Measurements from ENCODE around the gene CACNG4.
A peak's percentile ranks its signal among the peaks of the same experiment; 100 is the strongest.
"Not testable (repeated sequence)": the region's sequence is repeated elsewhere in the genome, so short reads cannot be mapped to it uniquely, and the experiment has no call there.

The CACNG4 gene

DNA sequence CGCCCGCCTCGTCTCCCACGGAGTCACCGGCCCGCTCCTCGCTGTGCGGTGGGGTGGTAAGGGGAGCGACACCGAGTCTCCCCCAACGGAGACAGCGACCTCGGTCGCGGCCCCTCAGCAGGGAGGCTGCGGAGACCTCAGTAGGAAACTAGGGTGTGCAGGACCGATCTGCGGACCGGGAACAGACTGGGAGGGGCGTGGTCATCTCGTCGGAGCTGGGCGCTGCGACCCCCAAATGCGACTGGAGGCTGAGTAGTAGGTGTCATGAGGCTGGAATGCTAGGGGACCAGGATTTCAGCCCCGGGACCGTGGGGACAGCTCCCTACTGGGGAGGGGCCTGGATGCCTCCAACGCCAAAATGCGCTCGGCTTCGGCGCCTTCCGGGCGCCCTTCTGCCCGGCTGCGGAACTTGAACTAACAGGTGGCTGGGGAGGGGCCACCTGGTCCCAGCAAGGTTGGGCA, 1.3 kb downstream of the CACNG4 start:
- DNase-seq = peak in 1 of 2 experiments; percentile 36

DNA sequence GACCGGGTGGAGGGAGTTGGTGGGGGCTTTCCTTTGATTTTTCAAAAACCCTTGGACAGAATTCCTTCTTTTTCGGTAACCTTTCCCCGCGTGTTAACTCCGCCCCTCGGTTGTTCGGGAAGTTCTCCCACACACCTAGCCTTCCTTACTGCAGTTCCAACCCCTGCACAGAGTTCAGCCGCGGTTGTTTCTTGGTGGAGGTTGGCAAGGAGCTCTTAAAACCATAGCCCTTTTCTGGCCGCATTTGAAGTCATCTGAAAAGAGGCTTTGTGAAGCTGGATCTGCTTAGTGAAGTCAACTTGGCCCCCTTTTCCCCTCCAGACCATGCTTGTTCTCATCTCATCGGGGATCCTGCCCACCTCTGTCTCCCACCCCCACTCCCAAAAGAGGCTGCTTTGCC, 1.8 kb downstream of the CACNG4 start:
- DNase-seq = no peak

DNA sequence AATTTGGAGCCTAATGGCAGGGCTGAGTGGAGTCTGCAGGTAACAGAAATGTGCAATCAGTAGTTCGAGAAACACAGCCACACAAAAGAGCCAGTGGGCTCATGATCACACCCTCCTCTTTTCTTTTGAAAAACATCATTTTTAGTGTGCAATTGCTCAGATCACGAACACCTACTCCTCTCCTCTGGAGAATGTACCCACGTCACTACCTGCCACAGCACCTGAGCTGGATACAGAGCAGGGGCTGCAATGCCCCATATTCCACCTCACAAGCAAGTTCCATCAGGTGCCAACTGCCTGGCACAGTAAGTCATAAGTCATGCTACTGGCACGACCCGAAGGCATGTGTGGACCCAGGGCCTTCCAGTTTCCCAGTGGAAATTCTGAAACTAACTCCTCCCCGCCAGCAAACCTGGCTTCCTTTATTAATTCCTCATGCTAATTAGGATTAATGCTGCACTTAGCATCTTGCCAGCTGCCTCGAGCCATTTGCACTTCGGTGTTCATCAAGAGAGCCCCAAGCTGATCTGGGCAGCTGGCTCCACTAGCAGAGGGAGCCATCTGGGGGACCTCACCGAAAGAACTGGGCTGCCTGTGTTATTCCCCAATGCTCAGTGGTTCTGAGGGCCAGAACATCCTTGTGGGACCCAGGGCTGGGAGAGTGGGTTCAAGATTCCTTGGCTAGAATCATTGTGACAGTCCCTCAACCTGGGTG, 2.4 kb downstream of the CACNG4 start:
- peak in 1 of 2 experiments; percentile 16 for DNase-seq

DNA sequence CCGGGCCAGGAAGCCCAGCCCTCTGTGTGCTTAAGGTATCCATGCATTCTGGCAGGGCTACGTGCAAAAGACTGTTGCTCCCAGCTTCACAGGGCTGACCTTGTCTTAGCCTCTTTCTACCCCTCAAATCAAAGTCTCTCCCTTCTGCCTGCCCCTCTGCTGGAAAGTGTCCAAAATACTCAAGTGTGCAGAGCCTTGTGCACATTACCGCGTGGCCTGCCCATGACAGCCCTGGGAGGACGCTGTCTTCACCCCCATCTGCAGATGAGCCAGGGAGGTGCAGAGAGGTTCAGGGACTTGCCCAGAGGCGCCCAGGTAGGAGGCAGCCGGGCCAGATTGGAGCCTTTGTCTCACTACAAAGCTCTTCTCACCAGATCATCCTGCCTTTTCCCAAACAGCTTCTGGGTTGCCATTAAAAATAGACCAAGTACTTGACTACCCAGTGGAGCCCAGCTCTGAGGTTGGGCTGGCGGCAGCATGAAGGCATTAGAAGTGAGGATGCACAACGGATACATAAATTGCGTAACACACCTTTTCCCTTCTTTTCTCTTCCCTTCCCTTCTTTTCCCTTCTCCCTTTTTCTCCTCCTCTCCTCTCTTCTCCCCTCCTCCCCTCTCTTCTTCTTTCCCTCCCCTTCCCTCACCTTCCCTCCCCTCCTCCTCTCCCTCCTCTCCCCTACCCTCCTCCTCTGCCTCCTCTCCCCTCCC, 3.5 kb downstream of the CACNG4 start:
- peak in 1 of 2 experiments; percentile 33 for DNase-seq

DNA sequence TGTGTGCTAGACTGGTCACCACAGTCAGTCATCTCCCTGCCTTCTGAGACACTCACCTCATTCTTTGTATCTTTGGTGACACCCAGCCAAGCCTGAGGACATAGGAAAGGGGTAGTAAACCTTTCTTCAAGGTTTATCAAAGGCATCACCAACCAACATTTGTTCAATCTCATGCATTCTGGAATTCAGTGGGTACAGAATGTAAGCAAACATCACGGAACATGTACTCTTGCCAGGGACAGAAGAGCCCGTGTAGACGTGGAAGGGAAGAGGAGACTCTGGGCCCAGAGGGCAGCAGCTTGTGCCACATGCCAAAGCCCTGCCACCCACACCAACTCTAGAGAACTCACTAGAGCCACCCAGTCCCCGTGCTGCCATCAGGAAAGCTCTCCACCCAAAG, 4.4 kb downstream of the CACNG4 start:
- DNase-seq = no peak

DNA sequence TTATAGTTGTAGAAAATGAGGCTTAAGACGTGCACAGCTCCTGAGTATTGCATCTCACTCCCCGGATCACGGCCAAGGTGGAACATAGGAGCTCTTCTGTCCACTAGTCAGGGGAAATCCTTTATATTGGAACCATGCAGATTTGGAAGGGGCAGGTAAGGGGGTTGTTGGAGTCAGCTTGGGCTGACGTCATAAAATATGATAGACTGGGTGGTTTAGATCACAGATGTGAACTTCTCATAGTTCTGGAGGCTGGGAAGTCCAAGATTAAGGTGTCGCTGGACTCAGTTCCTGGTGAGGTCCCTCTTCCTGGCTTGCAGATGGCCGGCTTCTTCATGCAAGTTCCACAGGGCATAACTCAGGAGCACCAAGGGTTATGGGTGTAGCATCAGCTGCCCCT, 5.6 kb downstream of the CACNG4 start:
- no peak for DNase-seq

DNA sequence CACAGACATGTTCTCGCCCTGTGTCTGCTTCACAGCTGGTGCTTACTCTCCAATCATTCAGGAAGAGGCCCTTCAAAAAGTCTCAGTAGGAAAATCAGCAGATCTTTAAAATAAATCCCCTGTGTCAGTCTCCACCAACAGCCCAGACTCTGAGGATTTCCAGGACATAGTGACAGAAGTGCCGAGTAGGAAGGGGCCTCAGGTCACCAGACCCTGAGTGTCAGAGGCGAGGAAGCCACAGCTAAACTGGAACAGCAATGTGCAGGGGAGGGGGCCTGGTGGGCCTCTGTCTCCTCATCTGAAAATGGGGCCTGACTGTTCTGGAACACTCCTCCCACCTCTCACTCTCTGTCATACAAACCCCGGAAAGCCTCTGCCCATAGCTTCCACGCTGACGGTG, 6.3 kb downstream of the CACNG4 start:
- no peak for DNase-seq

DNA sequence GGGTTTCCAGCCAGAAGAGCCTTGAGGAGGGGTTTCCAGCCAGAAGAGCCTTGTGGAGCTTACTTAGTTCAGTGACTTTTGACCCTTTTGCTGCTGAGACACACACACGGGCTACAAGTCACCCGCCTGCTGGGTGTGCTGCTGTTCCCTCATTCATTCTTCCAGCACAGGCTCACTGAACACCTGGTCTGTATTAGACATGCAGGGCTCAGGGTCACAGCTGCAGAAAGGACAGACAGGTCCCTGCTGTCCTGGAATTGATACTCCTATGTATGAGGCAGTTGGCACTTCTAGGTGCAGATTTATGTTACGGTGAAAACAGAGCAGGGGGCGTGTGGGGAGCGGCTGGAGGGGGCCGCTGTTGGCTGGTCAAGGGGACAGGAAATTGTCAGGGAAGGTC, 6.8 kb downstream of the CACNG4 start:
- DNase-seq = no peak

DNA sequence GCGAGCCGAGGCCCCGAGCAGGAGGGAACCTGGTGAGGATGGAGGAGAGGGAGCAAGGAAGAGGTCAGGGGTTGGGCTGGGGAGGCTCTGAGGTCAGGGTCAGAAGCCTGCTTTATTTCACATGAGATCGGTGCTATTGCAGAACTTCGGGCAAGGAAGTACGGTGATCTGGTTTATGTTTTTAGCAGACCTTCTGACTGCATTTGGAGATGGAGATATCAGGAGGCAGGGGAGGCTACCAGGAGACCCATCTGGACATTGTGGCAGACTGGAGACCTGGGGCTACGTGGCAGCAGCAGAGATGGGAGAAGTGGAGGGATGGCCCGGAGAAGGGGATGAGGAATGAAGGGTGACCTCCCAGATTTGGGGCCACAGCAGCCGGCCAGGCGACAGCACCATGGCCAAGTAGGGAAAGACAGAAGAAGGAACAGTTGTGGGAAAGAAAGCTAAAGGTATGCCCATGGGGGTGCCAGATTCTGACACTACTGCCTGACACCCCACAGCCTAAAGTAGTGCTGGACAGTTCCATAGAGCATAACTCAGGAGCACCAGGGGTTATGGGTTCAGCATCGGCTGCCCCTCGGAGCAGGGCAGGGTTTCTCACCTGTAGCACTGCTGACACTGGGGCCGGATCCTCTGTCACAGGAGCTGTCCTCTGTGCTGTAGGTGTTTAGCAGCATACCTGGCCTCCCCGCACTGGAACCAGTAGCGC, 7.4 kb downstream of the CACNG4 start:
- no peak for DNase-seq

DNA sequence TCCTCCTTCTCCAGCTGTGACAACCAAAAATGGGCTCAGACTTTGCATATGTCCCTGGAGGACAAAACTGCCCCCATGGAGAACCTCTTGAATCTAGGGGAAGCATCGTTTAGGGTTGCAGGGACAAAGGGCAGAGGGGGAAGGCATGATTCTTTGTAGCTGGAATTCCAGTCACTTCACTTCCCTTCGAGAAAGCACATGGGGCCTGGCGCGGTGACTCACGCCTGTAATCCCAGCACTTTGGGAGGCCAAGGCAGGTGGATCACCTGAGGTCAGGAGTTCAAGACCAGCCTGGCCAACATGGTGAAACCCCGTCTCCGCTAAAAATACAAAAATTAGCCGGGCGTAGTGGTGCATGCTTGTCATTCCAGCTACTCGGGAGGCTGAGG, 7.9 kb downstream of the CACNG4 start:
- DNase-seq = not testable (repeated sequence)

DNA sequence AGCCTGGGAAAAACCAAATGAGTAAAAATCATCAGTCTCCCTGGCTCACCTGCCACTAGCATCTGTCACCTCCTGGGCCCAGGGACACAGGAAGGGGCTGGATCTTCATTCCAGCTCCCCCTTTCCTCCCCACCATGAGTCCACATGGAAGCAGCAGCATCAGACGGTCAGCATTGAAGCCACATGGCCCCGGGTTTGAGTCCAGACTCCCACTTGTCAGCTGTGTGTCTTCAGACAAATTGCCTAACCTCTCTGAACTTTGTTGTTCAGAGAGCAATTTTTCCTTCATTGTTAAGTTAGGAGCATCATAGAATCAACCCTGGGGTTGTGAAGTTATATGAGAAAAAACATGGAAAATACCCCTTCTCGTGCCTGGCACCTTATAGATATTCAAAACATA, 10.7 kb downstream of the CACNG4 start:
- no peak for DNase-seq

DNA sequence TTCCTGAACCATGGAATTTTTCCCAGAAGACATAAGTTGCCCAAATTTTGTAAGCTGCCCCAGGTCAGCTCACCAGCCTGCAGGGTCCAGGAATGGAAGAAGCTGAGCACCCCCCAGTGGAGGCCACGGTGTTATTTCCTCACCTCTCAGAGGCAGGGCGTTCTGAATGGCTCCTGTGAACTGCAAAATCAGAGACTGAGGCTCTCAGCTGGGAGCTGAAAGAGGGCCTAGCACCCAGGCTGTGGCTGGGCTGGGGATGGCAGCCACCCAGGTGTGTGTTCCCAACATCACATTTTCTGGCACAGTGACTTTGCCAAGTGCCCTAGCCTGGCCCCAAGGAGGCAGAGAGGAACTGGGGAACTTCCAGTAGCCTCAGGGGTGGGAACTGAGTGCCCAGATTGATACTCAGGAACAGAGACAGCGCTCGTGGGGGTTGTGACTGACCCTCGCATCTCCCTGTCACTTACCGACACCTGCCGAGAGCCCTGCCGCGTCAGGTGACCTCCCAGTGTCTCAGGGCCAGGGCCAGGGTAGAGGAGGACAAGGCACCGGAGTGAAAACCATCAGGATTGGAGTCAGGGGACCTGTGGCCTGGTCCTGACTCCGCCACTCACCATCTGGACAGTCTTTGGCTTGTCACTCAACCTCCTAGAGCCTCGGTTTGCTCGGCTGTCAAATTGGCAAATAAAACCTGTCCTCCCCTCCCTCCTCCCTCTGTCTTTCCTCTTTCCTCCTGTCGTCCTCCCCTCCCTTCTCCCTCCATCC, 11.3 kb downstream of the CACNG4 start:
- DNase-seq = peak in 1 of 2 experiments; percentile 57

DNA sequence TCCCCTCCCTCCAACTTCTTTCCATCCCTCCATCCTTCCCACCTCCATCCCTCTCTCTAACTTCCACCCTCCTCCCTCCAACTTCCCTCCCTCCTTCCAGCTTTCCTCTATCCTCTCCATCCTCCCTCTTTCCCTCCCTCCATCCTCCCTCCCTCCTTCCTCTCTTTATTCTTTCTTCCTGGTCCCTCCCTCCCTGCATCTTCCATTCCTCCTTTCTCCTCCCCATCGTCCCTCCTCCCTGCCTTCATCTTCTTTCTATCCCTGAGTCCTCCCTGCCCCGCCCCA, 11.8 kb downstream of the CACNG4 start:
- DNase-seq = no peak

DNA sequence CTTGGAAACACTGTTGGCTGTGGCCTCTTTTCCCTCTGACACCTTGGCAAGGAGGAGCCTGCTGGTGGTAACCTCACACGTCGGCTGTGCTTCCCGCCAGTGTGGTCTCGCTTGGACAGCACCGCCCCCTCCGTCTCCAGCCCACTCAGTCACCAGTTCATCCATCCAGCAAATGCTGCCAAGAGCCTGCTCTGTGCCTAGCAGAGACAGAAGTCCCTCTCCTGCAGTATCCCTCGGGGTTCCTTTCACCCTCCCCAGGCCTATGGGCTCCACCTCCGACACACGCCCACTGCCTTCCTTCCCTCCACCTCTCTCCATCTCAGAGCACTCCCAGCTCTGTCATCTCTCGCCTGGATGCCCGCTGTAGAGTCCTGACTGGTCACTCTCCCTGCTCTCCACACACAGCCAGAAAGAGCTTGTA, 12.3 kb downstream of the CACNG4 start:
- no peak for DNase-seq

DNA sequence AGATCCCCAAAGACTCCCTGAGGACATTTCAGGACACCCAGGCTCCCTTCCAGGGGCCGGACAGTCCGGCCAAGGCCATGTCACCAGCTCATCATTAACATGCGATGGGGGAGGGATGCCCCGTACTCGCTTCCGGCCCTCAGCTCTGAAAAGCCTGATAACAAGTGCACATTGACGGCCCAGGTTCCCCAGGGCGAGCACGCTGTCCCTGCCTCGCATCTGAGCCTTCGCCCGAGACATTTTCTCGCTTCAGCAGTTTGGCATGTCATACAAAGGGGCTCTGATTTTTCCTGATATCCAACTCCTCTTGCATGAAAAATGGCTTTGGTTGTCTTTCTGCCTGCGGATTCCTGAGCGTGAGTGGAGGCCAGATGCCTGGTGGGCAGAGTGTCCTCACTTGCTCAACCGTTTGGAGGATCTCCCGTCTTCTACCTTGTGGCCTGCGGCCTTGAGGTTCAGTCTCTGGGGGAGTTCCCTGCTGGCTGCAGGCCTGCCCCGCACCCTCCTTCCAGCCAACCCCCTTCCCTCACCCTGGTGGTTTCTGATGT, 14.1 kb downstream of the CACNG4 start:
- DNase-seq = no peak

DNA sequence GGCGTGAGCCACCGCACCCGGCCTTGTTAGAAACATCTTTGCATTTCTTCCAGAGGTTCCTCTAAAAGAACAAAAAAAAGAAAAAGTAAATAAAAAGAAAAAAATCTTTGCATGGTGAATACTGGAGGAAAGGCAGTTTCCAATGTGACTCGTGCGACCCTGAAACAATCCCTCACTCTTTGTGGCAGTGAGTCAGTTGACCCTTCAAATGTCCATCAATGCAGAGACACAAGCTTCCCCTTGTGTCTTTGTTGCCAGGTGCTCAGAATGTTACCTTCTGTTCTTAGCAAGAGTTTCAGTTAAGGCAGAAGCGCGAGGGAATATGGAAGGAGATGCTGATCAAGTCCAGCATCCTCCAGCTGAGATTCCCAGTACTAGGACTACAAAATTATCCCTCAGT, 16.4 kb downstream of the CACNG4 start:
- no peak for DNase-seq

DNA sequence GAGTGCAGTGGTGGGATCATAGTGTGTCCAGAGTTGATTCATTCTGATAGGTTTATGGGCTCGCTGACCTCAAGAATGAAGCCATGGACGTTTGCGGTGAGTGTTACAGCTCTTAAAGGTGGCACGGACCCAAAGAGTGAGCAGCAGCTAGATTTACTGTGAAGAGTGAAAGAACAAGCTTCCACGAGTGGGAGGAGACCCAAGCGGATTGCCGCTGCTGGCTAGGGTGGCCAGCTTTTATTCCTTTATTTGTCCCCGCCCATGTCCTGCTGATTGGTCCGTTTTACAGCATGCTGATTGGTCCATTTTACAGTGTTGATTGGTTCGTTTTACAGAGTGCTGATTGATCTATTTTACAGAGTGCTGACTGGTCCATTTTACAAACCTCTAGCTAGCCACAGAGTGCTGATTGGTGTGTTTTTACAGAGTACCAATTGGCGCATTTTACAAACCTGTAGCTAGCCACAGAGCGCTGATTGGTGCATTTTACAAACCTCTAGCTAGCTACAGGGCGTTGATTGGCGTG, 17.5 kb downstream of the CACNG4 start:
- no peak for DNase-seq

DNA sequence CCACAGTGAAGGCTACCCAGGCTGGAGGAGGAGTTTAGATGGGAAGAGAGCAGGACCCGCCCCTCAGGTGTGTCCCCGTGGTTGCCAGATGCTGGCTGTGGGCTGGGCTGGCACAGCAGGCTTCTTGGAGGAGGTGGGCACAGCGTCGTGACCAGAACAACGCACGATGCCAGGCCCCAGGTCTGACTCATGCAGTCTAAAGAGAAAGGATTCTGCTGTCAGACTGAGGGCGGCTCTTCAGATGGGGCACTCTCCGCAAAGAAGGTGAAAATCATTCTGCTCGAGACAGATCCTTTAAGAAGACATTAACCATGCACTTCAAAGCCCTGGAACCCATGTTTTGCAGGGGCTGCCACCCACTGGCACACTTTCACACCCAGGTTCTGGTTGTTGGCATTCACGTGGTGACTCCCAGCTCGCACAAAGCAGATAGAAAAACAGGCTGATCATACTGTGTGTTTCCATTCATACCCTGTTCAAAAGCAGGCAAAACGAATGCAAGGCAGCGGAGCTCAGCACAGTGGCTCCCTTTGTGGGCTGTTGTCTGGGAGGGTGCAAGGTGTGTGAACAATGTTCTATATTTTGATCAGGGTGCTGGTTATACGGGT, 19.0 kb downstream of the CACNG4 start:
- DNase-seq = no peak

DNA sequence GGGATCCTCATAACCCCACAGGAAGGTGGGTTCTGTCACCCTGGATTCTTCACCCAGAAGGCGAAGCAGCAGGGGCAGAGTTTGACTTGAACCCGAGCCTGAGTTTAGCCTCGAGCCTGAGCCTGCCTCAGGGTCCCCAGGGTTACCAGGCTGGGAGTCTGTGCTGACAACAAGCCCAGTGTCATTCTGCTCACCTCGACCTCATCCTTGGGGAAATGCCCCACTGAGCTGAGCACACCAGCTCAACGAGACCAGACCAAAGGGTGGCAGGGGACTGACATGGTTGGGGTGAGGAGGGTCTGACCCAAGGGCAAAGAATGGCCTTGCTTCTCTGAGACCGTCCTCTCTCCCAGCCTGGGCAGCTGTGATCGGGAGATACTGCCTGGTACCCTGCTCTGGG, 20.2 kb downstream of the CACNG4 start:
- DNase-seq = no peak

DNA sequence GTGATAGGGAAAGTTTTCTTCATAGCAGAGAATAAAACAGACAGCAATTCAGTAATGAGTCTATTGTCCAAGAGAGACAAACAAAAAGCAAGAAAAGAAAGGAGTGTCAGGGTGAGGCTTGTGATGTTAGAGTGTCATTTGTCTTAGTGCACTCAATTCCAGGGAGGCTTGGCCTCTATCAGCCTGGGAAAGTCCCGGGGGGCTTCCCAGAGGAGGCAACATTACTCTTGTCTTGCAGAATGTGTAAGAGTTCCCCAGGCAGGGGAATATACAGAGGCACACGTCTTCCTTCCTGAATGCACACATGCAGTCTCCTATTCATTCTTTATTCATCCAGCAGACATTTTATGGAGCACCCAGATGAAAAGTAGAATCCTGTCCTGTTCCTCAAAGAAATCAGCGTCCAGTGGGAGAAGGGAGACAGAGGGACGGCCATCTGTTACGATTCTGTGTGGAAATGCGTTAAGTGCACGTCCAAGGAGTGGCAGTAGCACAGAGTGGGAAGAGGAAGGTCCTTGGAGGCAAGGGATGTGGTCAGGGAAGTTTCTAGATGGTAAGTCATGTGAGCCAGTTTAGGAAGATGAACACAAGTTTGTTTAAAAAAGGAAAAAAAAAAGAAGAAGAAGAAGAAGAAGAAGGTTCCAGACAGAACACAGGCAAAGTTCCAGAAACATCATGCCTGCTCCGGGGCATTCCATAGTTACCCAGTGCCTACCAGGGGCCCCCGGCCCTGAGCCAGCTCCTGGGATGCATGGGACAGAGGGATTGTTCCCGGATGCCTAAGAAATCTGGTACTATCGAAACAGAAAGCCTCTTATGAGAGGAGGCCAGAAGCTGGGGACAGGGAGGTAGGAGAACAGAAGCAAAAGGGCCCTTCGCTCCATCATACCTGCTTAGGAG, 21.1 kb downstream of the CACNG4 start:
- DNase-seq = no peak

DNA sequence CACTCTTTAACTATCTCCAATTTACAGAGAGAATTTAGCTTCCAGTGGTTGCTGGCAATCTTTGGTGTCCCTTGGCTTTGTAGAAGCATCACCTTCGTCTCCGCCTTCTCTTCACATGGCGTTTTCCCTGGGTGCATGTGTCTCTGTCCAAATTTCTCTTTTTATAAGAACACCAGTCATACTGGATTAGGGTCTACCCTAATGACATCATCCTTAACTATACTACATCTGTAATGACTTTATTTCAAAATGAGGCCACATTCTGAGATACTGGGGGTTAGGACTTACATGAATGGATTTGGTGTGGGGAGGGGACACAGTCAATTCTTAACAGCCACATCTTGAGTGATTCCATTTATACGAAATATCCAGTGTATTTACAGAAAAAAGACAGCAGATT, 22.2 kb downstream of the CACNG4 start:
- DNase-seq = no peak

Measured in NCI-H526 (cell line).